Kidney (tissue), 14 donors: ENCODE results near the gene PGA3. TPM values are rescaled to one million over a fixed set of nuclear protein-coding genes. Genes with fewer than 3 reads are reported as not detected.

Experiments used
- DNase-seq, 5 donors: peaks; one replicate each; pipeline ENCODE4 v3.0.0-alpha.2; 2013 to 2020
- FAIRE-seq: peaks from 2 replicates; lab custom pipeline; 2012; peaks lifted over from hg19 to GRCh38; lab: Jason Lieb, UNC
- H3K27ac ChIP-seq, 2 donors: one replicate each; pipeline ENCODE4 v1.7.0; 2013; ENCODE audit warnings: low read depth in 2 of 2, low read length in 2 of 2, inconsistent platforms in 1 of 2
- H3K27me3 ChIP-seq: one replicate; pipeline ENCODE4 v1.7.1; 2013; ENCODE audit warnings: low read length, inconsistent platforms; ENCODE audit not compliant: control insufficient read depth, insufficient read depth
- H3K36me3 ChIP-seq, 3 donors: one replicate each; pipeline versions ENCODE4 v1.7.0 to v1.7.1; 2013; ENCODE audit warnings: low read length in 3 of 3, control low read depth in 1 of 3, inconsistent platforms in 1 of 3; ENCODE audit not compliant: insufficient read depth in 3 of 3, control insufficient read depth in 2 of 3
- H3K4me1 ChIP-seq, 3 donors: one replicate each; pipeline versions ENCODE4 v1.7.0 to v1.7.1; 2013; ENCODE audit warnings: low read length in 3 of 3, inconsistent platforms in 1 of 3, low read depth in 1 of 3; ENCODE audit not compliant: control insufficient read depth in 2 of 3, insufficient read depth in 2 of 3
- H3K4me3 ChIP-seq, 3 donors: one replicate each; pipeline versions ENCODE4 v1.7.0 to v1.8.1; 2013; ENCODE audit warnings: low read length in 3 of 3, control low read depth in 1 of 3, inconsistent platforms in 1 of 3
- H3K9ac ChIP-seq, 3 donors: one replicate each; pipeline versions ENCODE4 v1.7.0 to v1.7.1; 2013; ENCODE audit warnings: low read length in 3 of 3, control low read depth in 1 of 3, inconsistent platforms in 1 of 3
- H3K9me3 ChIP-seq, 3 donors: one replicate each; pipeline versions ENCODE4 v1.7.0 to v1.7.1; 2013; ENCODE audit warnings: low read length in 3 of 3, control low read depth in 1 of 3, inconsistent platforms in 1 of 3; ENCODE audit not compliant: control insufficient read depth in 2 of 3, insufficient read depth in 1 of 3
- intact Hi-C: fragments of 100-400 bp; cut with DNase I; formaldehyde crosslinking; loops from one replicate; pipeline ENCODE4 v1.11.1; 2022
- polyA plus RNA-seq: library from polyadenylated mRNA; stranded (reverse); fragments of 350-450 nt; fragmentation: Illumina TruSeq; extraction: RNeasy Lipid Tissue Mini Kit (QIAGEN cat#74804); gene quantifications from one replicate; pipeline ENCODE4 v1.2.3, GENCODE V29; 2014; ENCODE audit warnings: low read depth, low replicate concordance; ENCODE audit not compliant: insufficient read depth
- total RNA-seq: library from RNA; stranded (reverse); fragmentation: NEBNext Ultra II Directional; extraction: Animal tissue kit (Norgen Biotek cat#: 25700); gene quantifications from one replicate; pipeline ENCODE4 v1.2.1, GENCODE V29; 2021
- TF ChIP-seq, protein P1 (sequence below): IDR thresholded peaks from 3 replicates; pipeline ENCODE4 v1.5.1; 2012; ENCODE audit warnings: mild to moderate bottlenecking, moderate library complexity, borderline replicate concordance; ENCODE audit not compliant: insufficient read depth; ENCODE audit errors: extremely low read depth
- donor health status: control.
- donor health status: control.
- donor health status: control.
- donor health status: control.
- donor health status: control.
- donor health status: DM: yes; HTN: yes; CAD: no.
- donor health status: Normal renal cell carcinoma (clear cell type).

Gene PGA3
- total and polyA plus RNA-seq, 2 donors from 2014 or later = 0.54 TPM; not detected in 1

DNA sequence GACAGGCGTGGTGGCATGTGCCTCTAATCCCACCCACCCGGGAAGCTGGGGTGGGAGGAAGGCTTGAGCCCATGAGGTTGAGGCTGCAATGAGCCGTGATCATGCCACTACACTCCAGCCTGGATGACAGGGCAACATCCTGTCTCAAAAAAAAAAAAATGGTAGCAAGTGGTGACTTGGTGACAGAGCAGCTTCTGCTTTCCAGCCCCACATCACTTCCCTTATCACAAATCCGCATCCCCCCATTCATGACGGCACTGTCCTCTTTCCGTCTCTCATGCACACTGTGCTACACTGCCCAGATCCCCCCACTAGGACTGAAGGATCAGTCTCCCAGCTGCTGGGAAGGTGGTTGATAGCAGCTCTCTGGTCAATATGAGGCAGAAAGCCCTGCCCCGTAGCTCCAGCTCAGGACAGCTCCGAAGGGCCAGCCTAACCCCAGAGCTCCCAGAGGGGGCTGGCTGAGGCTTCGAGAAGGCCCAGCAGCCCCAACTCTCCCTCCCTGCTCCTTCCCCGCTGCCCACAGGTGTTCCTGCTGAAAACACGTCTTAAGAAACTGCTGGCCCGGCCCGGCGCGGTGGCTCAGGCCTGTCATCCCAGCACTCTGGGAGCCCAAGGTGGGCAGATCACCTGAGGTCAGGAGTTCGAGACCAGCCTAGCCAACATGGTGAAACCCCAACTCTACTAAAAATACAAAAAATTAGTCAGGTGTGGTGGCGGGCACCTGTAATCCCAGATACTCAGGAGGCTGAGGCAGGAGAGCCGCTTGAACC is 53.6 kb downstream of the PGA3 start:
- no peaks in the 10 kb centered on the region for H3K4me1 ChIP-seq
- no peak overlapping the region for H3K27ac ChIP-seq
- intact Hi-C loops = no loop called here
- no peaks in the 10 kb centered on the region for H3K9me3 ChIP-seq
- FAIRE-seq = no peak
- no peak for DNase-seq
- TF ChIP-seq, protein P1, sequence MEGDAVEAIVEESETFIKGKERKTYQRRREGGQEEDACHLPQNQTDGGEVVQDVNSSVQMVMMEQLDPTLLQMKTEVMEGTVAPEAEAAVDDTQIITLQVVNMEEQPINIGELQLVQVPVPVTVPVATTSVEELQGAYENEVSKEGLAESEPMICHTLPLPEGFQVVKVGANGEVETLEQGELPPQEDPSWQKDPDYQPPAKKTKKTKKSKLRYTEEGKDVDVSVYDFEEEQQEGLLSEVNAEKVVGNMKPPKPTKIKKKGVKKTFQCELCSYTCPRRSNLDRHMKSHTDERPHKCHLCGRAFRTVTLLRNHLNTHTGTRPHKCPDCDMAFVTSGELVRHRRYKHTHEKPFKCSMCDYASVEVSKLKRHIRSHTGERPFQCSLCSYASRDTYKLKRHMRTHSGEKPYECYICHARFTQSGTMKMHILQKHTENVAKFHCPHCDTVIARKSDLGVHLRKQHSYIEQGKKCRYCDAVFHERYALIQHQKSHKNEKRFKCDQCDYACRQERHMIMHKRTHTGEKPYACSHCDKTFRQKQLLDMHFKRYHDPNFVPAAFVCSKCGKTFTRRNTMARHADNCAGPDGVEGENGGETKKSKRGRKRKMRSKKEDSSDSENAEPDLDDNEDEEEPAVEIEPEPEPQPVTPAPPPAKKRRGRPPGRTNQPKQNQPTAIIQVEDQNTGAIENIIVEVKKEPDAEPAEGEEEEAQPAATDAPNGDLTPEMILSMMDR = no peak
- H3K27me3 ChIP-seq = no peaks in the 10 kb centered on the region
- H3K9ac ChIP-seq = no peak overlapping the region
- no peaks in the 10 kb centered on the region for H3K36me3 ChIP-seq
- H3K4me3 ChIP-seq = no peak overlapping the region

DNA sequence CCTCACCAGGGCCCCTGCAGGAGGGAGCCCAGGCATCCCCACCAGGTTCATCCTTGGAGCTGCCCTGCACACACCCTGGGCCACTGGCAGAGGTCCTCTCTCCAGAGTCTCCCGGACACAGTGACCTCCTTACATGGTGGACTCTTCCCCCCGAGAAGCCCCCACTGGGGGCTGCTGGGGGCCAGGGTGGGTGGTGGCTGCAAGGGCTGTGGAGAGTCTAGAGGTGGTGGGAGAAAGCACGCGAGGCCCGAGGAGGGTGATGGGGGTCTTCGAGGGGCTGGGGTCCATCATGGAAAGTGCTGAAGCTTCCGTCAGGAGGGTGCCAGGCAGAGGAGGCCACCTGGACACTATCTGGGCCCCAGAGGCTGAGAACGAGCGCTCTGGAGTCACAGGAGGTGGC is 55.2 kb downstream of the PGA3 start:
- Histone ChIP-seq H3K27ac (no peak overlapping the region), H3K4me3 (no peak overlapping the region), H3K9me3 (no peaks in the 10 kb centered on the region), H3K27me3 (no peaks in the 10 kb centered on the region), H3K36me3 (no peaks in the 10 kb centered on the region), H3K4me1 (no peaks in the 10 kb centered on the region), H3K9ac (no peak overlapping the region)
- no peak for DNase-seq
- TF ChIP-seq, protein P1 = no peak
- intact Hi-C loops = no loop called here
- no peak for FAIRE-seq

DNA sequence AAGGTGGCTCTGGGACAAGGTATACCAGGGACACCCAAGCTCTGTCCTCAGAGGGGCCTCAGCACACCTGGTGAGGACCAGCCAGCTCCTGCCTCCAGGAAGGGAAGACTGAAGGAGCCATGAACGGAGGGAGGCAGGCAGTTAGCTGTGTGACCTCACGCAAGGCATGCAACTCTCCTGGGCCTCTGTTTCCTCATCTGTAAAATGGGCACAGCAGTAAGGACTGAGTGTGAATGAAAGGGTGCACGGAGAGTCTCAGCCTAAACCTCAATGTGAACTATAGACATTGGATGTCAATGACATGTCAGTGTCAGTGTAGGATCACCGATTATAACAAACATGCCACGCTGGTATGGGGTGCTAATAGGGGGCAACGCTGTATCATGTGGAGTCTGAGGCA is 56.0 kb downstream of the PGA3 start:
- H3K4me1 ChIP-seq = no peaks in the 10 kb centered on the region
- no peaks in the 10 kb centered on the region for H3K36me3 ChIP-seq
- FAIRE-seq (no peak), DNase-seq (no peak)
- intact Hi-C loops = no loop called here
- H3K9me3 ChIP-seq = no peaks in the 10 kb centered on the region
- H3K4me3 ChIP-seq = no peak overlapping the region
- TF ChIP-seq, protein P1 = no peak
- no peak overlapping the region for H3K9ac ChIP-seq
- no peak overlapping the region for H3K27ac ChIP-seq
- no peaks in the 10 kb centered on the region for H3K27me3 ChIP-seq

Other genes with a start within 250 kb of the PGA3 start
- gene CD6, start 231.8 kb upstream of the PGA3 start, total RNA-seq = 6.7 TPM
- 0.24 TPM for gene CD6, start 231.8 kb upstream of the PGA3 start, polyA plus RNA-seq
- 2.9 TPM for gene CD5, start 101.0 kb upstream of the PGA3 start, total RNA-seq
- gene CD5, start 101.0 kb upstream of the PGA3 start, polyA plus RNA-seq = 0.26 TPM
- 31.8 TPM for gene VPS37C, start 42.1 kb upstream of the PGA3 start, total RNA-seq
- 13.9 TPM for gene VPS37C, start 42.1 kb upstream of the PGA3 start, polyA plus RNA-seq
- not detected for gene PGA4, start 18.8 kb downstream of the PGA3 start, total RNA-seq
- not detected for gene PGA4, start 18.8 kb downstream of the PGA3 start, polyA plus RNA-seq
- 0.35 TPM for gene PGA5, start 37.7 kb downstream of the PGA3 start, total RNA-seq
- gene PGA5, start 37.7 kb downstream of the PGA3 start, polyA plus RNA-seq = not detected
- gene VWCE, start 91.8 kb downstream of the PGA3 start, total RNA-seq = 1.2 TPM
- 0.32 TPM for gene VWCE, start 91.8 kb downstream of the PGA3 start, polyA plus RNA-seq
- gene DDB1, start 129.6 kb downstream of the PGA3 start, total RNA-seq = 185 TPM
- gene DDB1, start 129.6 kb downstream of the PGA3 start, polyA plus RNA-seq = 131 TPM
- 64.6 TPM for gene TKFC, start 129.7 kb downstream of the PGA3 start, total RNA-seq
- gene TKFC, start 129.7 kb downstream of the PGA3 start, polyA plus RNA-seq = 107 TPM
- gene CYB561A3, start 158.4 kb downstream of the PGA3 start, total RNA-seq = 36.8 TPM
- gene CYB561A3, start 158.4 kb downstream of the PGA3 start, polyA plus RNA-seq = 29.7 TPM
- gene TMEM138, start 158.9 kb downstream of the PGA3 start, total RNA-seq = 42.3 TPM
- gene TMEM138, start 158.9 kb downstream of the PGA3 start, polyA plus RNA-seq = 62.3 TPM
- 11.1 TPM for gene TMEM216, start 189.1 kb downstream of the PGA3 start, total RNA-seq
- gene TMEM216, start 189.1 kb downstream of the PGA3 start, polyA plus RNA-seq = 16.2 TPM
- gene CPSF7, start 226.5 kb downstream of the PGA3 start, total RNA-seq = 94.5 TPM
- 28.4 TPM for gene CPSF7, start 226.5 kb downstream of the PGA3 start, polyA plus RNA-seq
- 40.7 TPM for gene SDHAF2, start 226.6 kb downstream of the PGA3 start, total RNA-seq
- 77.1 TPM for gene SDHAF2, start 226.6 kb downstream of the PGA3 start, polyA plus RNA-seq